Stomach (tissue), 4 donors: ENCODE results near the gene PDXP.

Source experiments
- CTCF ChIP-seq, 7 experiments: fragments of 450-650 bp in 4 of 7; fragments of 200-600 bp in 3 of 7; sonication (generic) in 3 of 7; IDR thresholded peaks; one replicate each; pipeline ENCODE4 v1.5.1; 2016 to 2019; ENCODE audit warnings: antibody characterized with exemption in 7 of 7, control low read depth in 2 of 7, mild to moderate bottlenecking in 1 of 7
- EP300 ChIP-seq: sonication (generic); formaldehyde crosslinking; IDR thresholded peaks from one replicate; pipeline ENCODE4 v1.6.1; 2017; ENCODE audit warnings: antibody characterized with exemption
- POLR2A ChIP-seq, 4 donors: fragments of 450-650 bp; IDR thresholded peaks; one replicate each; pipeline ENCODE4 v1.6.1; 2016; ENCODE audit warnings: antibody characterized with exemption in 4 of 4, control low read depth in 2 of 4, mild to moderate bottlenecking in 1 of 4, moderate library complexity in 1 of 4
- POLR2AphosphoS5 ChIP-seq, 3 donors: sonication (generic); formaldehyde crosslinking; IDR thresholded peaks; one replicate each; pipeline ENCODE4 v1.6.1; 2016; ENCODE audit warnings: antibody characterized with exemption in 3 of 3

GRCh38 chr22:37631448-37632173, 26.9 kb upstream of the PDXP start:
- TF ChIP-seq POLR2A (IDR thresholded peaks at IDR 0.05) (no peak), CTCF (IDR thresholded peaks at IDR 0.05) (no peak), EP300 (no peak), POLR2AphosphoS5 (IDR thresholded peaks at IDR 0.05) (no peak)
